Stimulated activated memory B cell treated with anti-CD40 and anti-IgM and Interleukin-4, amounts not matched to agents 10 μg/mL and 1 μg/mL and 100 μg/mL, for 72 hours (primary cell): ENCODE data around the gene BRICD5.

Experiments used
- ATAC-seq: fragments of 150-1000 bp; cut with Tn5 transposase; 2 replicates; pipeline ENCODE4 v1.10.0; 2021
- H3K27ac Mint-ChIP-seq: one replicate; pipeline ENCODE4 v1.8.0; 2022; ENCODE audit warnings: mild to moderate bottlenecking, mixed read lengths
- H3K27me3 Mint-ChIP-seq: one replicate; pipeline ENCODE4 v1.8.0; 2022; ENCODE audit warnings: mixed read lengths
- H3K36me3 Mint-ChIP-seq: one replicate; pipeline ENCODE4 v1.8.0; 2022; ENCODE audit warnings: mixed read lengths
- H3K4me1 Mint-ChIP-seq: one replicate; pipeline ENCODE4 v1.8.0; 2022; ENCODE audit warnings: mixed read lengths
- H3K4me3 Mint-ChIP-seq: one replicate; pipeline ENCODE4 v1.8.0; 2022; ENCODE audit warnings: mild to moderate bottlenecking, moderate library complexity, mixed read lengths
- H3K9me3 Mint-ChIP-seq: one replicate; pipeline ENCODE4 v1.8.0; 2022; ENCODE audit warnings: mixed read lengths

The BRICD5 gene

DNA sequence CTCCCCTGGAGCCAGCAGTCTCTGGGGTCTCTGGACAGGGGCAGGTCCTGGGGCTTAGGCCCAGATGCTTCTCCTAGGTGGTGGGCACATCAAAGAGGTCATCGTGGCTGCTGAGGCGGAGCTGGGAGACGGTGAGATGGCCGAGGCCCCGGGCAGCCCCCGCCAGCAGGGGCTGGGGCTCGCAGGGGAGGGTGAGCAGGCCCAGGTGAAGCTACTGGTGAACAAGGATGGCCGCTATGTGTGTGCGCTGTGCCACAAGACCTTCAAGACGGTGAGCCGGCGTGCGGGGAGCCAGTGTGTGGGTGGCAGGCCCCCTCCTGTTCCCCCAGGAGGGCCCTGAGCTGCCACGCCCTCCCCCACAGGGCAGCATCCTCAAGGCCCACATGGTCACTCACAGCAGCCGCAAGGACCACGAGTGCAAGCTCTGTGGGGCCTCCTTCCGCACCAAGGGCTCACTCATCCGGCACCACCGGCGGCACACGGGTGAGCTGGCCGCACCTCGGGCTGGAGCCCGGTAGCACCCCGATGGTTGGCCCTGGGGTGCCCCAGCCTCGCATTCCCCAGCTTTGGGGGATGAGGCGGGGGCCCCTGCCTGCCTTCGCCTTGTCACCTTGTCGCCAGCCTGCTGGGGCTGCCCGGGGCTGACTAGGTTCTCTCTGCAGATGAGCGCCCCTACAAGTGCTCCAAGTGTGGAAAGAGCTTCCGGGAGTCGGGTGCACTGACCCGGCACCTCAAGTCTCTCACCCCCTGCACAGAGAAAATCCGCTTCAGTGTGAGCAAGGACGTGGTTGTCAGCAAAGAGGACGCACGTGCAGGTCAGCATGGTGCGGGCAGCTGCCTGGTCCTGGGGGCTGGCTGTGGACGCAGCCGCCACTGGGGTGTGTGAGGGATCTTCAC is 21.7 kb upstream of the BRICD5 start:
- H3K9me3 Mint-ChIP-seq: no peaks in the 10 kb centered on the region
- H3K27ac Mint-ChIP-seq: no peak overlapping the region
- peaks cover 49% of the 10 kb centered on the region for H3K36me3 Mint-ChIP-seq
- no peaks in the 10 kb centered on the region for H3K27me3 Mint-ChIP-seq
- H3K4me1 Mint-ChIP-seq: no peaks in the 10 kb centered on the region
- no peak for ATAC-seq
- H3K4me3 Mint-ChIP-seq: no peak overlapping the region

DNA sequence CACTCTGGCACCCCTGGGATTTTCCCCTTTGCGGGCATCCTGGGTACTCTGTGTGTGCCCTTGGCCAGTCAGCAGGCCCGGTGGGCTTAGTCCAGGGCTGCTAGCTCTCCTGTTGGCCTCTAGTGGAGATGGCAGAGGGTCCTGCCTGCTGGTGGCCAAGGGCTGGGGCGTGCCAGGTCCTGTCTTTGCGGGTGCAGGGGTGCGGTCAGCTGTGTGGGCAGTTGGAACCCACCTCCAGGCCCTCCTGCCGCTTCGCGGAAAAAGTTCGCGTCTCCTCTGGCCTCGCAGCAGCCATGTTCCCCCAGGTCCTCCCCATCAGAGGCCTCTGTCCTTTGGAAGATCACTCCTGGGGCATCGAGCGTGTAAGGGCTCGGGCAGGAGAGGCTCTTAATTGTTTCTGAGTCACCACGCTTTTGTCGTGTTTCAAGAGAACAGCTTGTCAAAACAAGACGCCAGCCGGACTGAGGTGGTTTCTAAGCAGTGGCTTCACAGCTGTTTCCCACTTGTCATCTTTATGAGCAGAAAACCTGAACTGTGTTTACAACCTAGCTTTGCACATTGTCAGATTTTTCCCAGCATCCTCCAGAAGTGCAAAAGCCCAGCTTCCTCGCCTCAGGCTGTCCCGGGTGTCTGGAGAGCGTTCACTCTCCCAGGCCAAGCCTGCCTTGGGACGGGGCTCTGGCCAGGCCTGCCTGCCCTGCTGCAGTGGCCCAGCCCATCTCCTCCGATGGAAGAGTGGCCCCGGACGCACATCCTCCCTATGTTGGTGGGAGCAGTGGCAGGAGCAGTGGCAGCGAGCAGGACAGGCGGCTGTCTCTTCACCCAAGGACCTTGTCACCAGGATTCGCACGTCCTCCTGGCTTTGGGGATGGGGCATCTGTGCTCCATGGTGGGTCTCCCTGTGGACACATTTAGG is 20.6 kb upstream of the BRICD5 start:
- no peaks in the 10 kb centered on the region for H3K27me3 Mint-ChIP-seq
- no peaks in the 10 kb centered on the region for H3K9me3 Mint-ChIP-seq
- H3K4me1 Mint-ChIP-seq: no peaks in the 10 kb centered on the region
- no peak overlapping the region for H3K27ac Mint-ChIP-seq
- no peak for ATAC-seq
- peaks cover 49% of the 10 kb centered on the region for H3K36me3 Mint-ChIP-seq
- no peak overlapping the region for H3K4me3 Mint-ChIP-seq

DNA sequence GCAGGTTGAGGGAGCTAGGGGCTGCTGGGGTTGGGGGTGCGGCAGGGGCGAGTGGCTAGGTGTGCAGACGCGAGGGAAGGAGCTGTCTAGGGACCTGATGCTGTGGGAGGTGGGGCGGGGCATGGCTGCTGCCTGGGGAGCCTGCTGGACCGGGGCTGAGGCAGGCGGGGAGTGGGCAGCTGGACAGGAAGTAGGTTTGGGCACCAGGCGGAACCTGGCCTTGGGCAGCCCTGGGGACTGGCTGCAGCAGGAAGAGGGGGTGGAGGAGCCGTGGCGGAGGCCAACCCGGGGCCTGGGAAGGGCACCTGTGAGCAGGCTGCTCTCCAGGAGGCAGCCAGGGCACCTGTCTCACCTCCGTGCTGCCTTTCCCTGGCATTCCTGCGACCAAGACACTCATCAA is 19.7 kb upstream of the BRICD5 start:
- no peaks in the 10 kb centered on the region for H3K9me3 Mint-ChIP-seq
- ATAC-seq: no peak
- peaks cover 43% of the 10 kb centered on the region for H3K36me3 Mint-ChIP-seq
- no peaks in the 10 kb centered on the region for H3K27me3 Mint-ChIP-seq
- no peaks in the 10 kb centered on the region for H3K4me1 Mint-ChIP-seq
- H3K4me3 Mint-ChIP-seq: no peak overlapping the region
- H3K27ac Mint-ChIP-seq: no peak overlapping the region

GRCh38 chr16:2229632-2230250 is 19.1 kb upstream of the BRICD5 start:
- Mint-ChIP-seq H3K9me3 (no peaks in the 10 kb centered on the region), H3K4me3 (no peak overlapping the region), H3K36me3 (peaks cover 36% of the 10 kb centered on the region), H3K27ac (no peak overlapping the region), H3K4me1 (peaks cover 3% of the 10 kb centered on the region), H3K27me3 (no peaks in the 10 kb centered on the region)
- ATAC-seq: no peak

DNA sequence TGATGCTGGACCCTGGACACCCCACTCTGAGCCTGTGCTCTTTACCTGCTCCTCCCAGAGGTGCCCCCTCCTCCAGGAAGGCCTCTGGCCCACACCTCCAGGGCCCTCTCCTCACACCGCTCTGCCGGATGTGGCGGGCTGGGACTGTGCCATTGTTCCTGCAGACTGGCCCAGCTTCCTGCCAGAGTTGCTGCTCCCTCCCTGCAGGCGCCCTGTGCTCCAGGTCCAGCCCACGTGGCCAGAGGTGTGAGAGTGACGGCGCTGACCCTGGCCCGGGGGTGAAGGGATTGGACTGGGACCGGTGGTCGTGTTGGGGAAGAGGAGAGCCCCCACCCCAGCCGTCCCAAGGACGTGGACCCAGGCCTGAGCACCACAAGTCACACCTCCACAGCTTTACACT is 18.4 kb upstream of the BRICD5 start:
- no peak for ATAC-seq
- Mint-ChIP-seq H3K27me3 (no peaks in the 10 kb centered on the region), H3K36me3 (peaks cover 31% of the 10 kb centered on the region), H3K27ac (no peak overlapping the region), H3K4me1 (peaks cover 10% of the 10 kb centered on the region), H3K9me3 (no peaks in the 10 kb centered on the region), H3K4me3 (no peak overlapping the region)

DNA sequence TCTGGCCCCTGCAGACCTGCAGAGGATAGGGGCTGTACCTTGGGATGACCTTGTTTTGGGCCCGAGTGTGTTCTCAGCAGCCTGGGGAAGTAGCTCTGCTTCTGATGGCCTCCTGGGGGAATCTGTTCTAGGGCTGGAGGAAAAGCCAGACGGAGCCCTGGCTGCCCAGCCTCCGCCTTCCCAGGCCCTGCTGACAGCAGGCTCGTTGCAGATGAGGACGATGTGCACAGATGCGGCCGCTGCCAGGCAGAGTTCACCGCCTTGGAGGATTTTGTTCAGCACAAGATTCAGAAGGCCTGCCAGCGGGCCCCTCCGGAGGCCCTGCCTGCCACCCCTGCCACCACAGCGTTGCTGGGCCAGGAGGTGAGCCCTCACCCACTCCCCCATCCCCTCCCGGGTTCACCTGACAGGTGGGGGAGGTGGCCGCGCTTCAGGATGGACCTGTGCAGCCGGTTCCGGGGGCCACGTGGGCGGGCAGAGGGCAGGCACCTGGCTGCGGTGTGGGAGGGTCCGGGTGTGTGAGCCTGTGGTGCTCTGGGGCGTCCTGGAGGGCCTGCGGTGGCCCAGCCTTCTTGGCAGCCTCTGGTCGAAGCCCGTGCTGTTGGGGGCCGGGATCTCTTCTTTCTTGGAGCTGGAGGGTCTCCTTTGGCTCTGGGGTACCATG is 17.6 kb upstream of the BRICD5 start:
- H3K27me3 Mint-ChIP-seq: no peaks in the 10 kb centered on the region
- no peak for ATAC-seq
- H3K4me1 Mint-ChIP-seq: peaks cover 12% of the 10 kb centered on the region
- peaks cover 24% of the 10 kb centered on the region for H3K36me3 Mint-ChIP-seq
- H3K9me3 Mint-ChIP-seq: no peaks in the 10 kb centered on the region
- no peak overlapping the region for H3K27ac Mint-ChIP-seq
- no peak overlapping the region for H3K4me3 Mint-ChIP-seq

DNA sequence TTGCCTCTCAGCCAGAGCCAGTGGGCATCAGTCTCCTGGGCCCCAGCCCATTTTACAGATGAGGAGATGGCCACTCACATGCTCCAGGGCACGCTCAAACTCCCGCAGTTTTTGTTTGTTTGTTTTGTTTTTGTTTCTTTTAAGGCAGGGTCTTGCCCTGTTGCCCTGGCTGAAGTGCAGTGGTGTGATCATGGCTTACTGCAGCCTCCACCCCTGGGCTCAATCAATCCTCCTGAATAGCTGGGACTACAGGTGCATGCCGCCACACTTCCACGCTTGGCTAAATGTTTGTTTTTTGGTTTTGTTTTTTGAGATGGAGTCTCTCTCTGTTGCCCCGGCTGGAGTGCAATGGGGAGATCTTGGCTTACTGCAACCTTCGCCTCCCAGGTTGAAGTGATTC is 16.3 kb upstream of the BRICD5 start:
- Mint-ChIP-seq H3K4me3 (no peak overlapping the region), H3K27ac (no peak overlapping the region), H3K36me3 (peaks cover 22% of the 10 kb centered on the region), H3K4me1 (peaks cover 12% of the 10 kb centered on the region), H3K9me3 (no peaks in the 10 kb centered on the region), H3K27me3 (no peaks in the 10 kb centered on the region)
- ATAC-seq: no peak

DNA sequence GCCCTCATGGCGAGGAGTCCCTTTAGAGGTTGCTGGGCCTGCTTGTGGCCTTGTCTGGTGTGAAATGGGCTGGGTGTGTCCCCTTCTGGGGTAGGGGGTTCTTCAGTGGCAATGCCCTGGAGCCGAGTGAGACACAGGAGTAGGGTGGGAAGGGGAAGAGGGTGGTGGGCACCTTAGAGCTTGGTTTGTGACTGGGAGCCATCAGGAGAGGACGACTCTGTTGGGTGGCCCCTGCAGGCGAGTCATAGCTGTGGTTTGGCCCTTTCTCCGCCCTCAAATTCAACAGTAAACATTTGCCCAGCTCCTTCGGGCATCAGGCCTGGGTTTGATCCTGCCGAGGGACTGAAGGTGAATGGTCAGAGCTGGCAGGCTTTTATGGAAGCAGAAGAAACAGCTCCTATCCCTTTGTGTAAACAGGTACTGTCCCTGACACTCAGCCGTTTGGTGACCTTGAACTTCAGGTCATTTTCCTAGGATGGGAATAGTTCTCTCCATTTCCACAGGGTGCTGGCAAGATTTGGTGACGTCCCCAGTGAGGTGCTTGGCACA is 15.7 kb upstream of the BRICD5 start:
- Mint-ChIP-seq H3K36me3 (peaks cover 16% of the 10 kb centered on the region), H3K27ac (no peak overlapping the region), H3K4me1 (peaks cover 12% of the 10 kb centered on the region)

GRCh38 chr16:2223942-2224486 is 13.4 kb upstream of the BRICD5 start:
- no peaks in the 10 kb centered on the region for H3K27me3 Mint-ChIP-seq
- H3K27ac Mint-ChIP-seq: peak overlapping the region; percentile 75
- H3K4me1 Mint-ChIP-seq: peaks cover 12% of the 10 kb centered on the region
- peak; percentile 25 for ATAC-seq
- H3K9me3 Mint-ChIP-seq: no peaks in the 10 kb centered on the region
- peaks cover 2% of the 10 kb centered on the region for H3K36me3 Mint-ChIP-seq
- peak overlapping the region; percentile 82 for H3K4me3 Mint-ChIP-seq

More for the DNA sequence above, 15.7 kb upstream of the BRICD5 start:
- ATAC-seq: no peak
- Mint-ChIP-seq H3K27me3 (no peaks in the 10 kb centered on the region), H3K9me3 (no peaks in the 10 kb centered on the region), H3K4me3 (no peak overlapping the region)

DNA sequence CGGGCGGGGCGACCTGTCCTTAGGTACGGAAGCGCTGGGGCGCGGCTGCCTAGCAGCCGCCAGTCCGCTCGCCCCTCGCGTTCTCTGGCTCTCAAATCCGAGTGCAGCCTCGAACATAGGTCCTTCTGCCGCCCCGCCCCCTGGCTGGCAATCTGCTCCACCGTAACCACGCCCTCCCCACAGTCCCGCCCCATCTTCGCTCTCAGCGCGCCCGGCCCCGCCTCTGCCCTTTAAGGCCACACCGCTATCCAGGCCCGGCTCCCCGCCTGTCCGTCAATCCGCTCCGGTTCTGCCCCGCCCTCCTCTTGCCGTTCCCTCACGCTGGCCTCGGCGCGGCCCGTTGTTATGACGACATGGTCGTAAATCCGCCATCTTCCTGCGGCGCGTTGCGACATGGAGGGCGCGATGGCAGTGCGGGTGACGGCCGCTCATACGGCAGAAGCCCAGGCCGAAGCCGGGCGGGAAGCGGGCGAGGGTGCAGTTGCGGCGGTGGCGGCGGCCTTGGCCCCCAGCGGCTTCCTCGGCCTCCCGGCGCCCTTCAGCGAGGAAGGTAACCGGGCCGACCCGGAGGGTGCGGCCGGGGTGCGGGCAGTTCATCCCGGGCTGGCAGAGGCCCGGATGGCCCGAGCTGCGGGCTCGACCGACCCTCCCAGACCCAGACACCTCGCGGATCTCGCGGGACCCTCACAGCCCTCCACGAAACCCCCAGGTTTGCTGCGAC is 12.7 kb upstream of the BRICD5 start, which contains the start of gene E4F1:
TSS of gene E4F1 (plus strand) at position 371 of the 721 bp plus-strand sequence. CDS start at position 394, 23 bp downstream.
- ATAC-seq: peak; percentile 100
- Mint-ChIP-seq H3K27me3 (no peaks in the 10 kb centered on the region), H3K27ac (peak within 1 kb of the TSS; percentile 75), H3K4me3 (peak within 1 kb of the TSS; percentile 82), H3K36me3 (no peaks in the 10 kb centered on the region), H3K4me1 (peaks cover 12% of the 10 kb centered on the region), H3K9me3 (no peaks in the 10 kb centered on the region)

DNA sequence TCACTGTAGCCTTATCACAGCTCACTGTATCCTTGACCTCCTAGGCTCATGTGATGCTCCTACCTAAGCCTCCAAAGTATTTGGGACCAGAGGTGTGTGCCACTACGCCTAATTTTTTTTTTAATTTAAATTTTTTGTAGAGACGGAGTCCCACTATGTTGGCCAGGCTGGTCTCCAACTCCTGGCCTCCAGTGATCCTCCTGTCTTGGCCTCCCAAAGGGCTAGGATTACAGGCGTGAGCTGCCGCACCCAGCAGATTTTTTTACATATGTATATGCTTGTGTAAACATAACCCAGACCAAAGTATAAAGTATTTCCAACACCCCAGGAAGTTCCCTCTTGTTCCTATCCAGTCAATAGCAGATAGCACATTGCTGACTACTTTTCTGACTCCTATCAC is 5.7 kb upstream of the BRICD5 start:
- Mint-ChIP-seq H3K27me3 (no peaks in the 10 kb centered on the region), H3K4me1 (peaks cover 22% of the 10 kb centered on the region), H3K27ac (peak overlapping the region; percentile 83), H3K36me3 (peaks cover 18% of the 10 kb centered on the region), H3K4me3 (peak overlapping the region; percentile 79), H3K9me3 (no peaks in the 10 kb centered on the region)
- ATAC-seq: no peak

- no peaks in the 10 kb centered on the region for H3K9me3 Mint-ChIP-seq
- peaks cover 24% of the 10 kb centered on the region for H3K36me3 Mint-ChIP-seq
- peak; percentile 97 for ATAC-seq
- peak within 1 kb of the TSS; percentile 83 for H3K27ac Mint-ChIP-seq
- H3K27me3 Mint-ChIP-seq: no peaks in the 10 kb centered on the region
- H3K4me1 Mint-ChIP-seq: peaks cover 27% of the 10 kb centered on the region
- peak within 1 kb of the TSS; percentile 79 for H3K4me3 Mint-ChIP-seq
Observed at GRCh38 chr16:2214719-2214968, 4.0 kb upstream of the BRICD5 start, which contains the start of gene PGP. TSS of gene PGP (minus strand) at chr16:2214840. CDS start at chr16:2214777, 63 bp downstream.

DNA sequence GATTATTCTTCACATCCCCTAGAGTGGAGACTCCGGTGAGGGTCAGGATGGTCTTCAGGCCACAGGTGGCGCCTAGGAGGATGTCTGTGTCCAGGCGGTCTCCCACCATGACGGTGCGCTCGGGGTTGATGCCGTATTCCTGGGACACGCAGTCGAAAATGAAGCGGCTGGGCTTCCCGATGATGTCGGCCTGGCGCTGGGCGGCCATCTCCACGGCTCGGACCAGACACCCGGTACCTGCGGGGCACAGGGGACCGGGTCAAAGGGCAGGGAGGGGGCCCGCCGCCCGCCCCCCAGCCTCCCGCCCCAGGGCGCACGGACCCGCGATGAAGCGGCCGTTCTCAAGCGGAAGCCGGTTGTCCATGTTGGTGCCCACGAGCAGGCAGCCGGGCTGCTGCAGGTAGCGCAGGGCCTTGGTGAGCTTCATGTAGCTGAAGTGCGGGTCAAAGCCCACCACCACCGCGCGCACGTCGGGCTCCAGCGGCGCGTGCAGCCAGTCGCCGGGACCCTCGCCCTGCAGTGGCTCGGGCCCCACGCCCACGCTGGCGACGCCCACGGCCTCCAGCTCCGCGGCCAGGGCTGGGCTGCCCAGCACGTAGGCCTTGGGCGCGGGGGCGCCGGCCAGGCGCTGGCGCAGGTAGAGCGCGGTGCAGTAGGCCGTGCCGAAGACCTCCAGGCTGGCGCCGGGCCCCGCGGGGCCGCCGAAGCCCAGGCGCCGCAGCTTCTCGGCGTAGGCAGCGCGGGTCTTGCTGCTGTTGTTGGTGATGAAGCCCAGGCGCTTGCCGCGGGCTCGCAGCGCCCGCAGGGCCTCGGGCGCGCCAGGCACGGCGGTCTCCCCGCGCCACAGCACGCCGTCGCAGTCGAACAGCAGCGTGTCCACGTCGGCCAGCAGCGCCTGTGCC is 3.4 kb upstream of the BRICD5 start:
- Mint-ChIP-seq H3K27me3 (no peaks in the 10 kb centered on the region), H3K9me3 (no peaks in the 10 kb centered on the region), H3K36me3 (peaks cover 24% of the 10 kb centered on the region), H3K4me3 (peak overlapping the region; percentile 70), H3K4me1 (peaks cover 27% of the 10 kb centered on the region), H3K27ac (peak overlapping the region; percentile 83)
- no peak for ATAC-seq
